NCI-H526 treated with DMSO at 0.1 percent for 48 hours (cell line): ENCODE measurements around the gene CCDC171.

Experiments
- DNase-seq: peaks from one replicate; lab custom pipeline; 2025; lab: John Stamatoyannopoulos, UW

CCDC171 gene

DNA sequence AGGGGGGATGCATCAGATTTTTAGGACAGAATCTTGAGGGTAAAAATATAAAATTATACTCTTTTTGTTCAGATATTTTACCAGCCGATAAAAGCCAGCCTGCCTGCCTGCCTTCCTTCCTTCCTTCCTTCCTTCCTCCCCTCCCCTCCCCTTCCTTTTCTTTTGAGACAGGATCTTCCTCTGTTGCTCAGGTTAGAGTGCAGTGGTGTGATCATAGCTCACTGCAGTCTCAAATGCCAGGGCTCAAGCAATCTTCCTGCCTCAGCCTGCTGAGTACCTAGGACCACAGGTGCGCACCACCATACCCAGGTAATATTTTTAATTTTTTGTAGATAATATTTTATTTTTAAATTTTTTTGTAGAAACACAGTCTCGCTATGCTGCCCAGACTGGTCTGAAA lies 330.0 kb downstream of the CCDC171 start:
- DNase-seq = no peak

DNA sequence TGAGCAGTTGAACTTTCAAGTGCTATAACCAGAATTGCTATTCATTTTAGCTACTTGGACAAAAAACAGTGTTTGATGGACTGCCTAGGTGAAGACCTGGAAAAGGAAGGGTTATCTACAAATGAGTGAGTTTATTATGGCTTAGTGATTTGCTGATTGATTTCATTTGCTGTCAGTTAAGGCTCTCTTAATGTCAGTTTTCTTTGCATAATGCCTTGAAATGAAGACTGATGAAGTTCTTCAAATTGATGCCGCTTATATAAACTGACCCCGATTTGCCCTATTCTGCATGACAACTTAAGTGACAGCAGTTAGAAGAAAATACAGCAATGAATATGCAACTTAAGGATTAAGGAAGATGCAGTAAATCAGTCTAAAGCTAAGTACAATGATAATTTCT lies 332.6 kb downstream of the CCDC171 start:
- no peak for DNase-seq

DNA sequence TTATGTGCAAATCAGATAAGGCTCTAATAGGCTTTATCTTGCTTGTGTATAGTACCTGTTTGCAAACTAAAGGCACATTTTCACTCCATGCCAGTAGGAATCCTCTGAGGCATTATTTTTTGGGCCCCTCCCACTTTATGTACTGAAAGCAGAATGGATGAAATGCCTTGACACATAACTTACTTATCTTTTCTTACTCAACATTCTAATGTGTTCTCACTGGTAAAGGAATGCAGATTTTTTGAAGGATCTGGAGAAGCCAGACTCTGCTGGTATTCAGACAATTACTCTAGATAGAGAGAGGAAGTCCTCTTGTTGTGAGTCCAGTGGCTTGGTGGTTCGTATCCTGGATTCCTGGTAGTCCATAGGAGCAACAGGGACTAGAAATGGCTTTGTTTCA lies 336.7 kb downstream of the CCDC171 start:
- no peak for DNase-seq

DNA sequence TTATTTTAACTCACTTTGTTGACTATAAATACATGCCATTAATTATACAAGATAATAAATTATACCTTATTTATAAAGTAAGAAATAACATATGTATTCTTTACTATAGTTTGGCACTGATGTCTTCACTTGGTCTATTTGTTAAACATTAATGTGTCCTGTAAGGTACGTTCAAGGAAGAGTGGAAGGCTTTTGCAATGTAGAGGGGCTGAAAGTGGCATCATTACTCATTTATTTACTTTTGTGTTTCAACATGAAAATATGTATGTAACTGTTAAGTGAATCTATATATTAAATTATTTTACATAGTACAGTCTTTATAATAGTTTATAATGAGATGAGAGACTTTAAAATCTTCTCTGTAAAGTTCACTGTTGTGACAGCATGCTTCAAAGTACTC lies 348.7 kb downstream of the CCDC171 start:
- DNase-seq = no peak

DNA sequence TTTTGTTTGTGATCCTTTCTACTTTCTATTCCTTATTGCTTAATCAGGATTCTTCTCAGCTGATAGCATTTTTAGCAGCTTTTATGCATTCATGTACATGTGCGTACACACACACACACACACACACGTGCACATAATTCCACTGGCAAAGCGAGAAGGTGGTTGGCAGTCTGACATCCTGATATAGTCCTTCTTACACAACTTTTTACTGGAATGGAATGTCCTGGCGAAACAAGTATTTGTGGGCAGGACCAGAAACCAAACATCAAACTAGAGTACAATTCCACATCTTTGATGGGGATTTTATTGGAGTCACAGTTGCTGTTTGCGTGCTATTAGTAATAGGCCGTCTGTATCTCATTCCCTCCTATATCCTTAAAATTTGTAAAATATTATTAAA lies 356.5 kb downstream of the CCDC171 start:
- DNase-seq = no peak

DNA sequence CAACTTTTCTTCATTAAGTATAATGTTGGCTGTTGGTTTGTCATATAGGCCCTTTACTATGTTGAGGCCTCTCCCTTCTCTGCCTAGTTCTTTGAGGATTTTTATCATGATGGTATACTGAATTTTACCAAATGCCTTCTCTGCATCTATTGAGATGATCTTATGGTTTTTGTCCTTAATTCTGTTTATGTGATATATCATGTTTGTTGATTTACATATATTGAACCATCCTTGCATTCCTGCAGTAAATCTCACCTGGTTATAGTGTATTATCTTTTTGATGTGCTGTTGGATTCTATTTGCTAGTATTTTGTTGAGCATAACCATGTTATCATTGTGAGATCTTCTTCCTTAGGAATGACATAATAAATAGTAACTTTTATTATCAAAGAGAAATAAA lies 362.9 kb downstream of the CCDC171 start:
- no peak for DNase-seq

DNA sequence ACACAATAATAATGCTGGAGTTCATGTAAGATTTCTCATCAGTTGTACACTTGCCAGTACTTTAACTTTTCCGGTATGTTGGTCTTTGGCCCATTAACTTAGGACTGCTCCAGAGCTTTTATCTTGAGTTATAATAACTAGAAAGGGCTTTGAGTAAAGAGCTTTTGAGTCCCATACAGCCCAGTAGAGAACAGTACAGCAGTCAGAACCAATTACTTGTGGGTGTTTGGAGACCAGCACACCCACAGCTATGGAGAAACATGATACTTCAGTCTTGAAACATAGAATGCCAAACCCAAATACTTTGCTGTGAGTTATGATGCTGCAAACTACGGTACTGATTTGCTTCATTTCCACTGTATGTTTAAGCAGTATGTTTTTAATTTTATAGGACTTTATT lies 374.3 kb downstream of the CCDC171 start:
- no peak for DNase-seq

GRCh38 chr9:15935661-15936305 lies 382.9 kb downstream of the CCDC171 start:
- no peak for DNase-seq

- DNase-seq = no peak
Measured at GRCh38 chr9:15936306-15936921, 383.6 kb downstream of the CCDC171 start.

DNA sequence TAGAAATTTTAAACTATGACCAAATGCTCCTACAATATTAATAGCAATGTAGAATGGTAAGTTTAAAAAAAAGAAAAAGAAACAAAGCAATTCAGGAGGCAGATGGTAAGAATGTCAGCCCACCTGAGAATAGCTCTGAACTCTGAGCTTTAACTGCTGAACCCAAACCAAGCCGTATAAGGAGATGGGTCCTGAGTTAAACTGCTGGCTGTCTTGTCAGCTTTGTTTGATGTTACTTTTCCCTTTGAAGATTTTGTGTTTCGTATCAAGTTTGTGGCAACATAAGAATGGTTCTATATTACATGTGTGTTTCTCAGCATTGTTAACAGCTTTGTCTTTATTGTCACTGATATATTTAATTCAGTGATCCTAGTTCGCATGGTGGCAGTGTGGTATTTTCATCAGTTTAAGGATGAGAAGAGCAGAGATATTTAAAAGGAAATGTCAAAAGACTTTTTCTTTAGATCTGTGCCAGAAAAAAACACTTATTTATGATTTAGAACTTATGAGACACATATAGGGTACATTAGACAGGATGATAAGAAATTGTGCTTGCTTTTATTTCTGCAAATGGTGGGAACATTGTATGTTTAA lies 390.1 kb downstream of the CCDC171 start:
- no peak for DNase-seq

GRCh38 chr9:15944341-15944740 lies 391.5 kb downstream of the CCDC171 start:
- DNase-seq = no peak

DNA sequence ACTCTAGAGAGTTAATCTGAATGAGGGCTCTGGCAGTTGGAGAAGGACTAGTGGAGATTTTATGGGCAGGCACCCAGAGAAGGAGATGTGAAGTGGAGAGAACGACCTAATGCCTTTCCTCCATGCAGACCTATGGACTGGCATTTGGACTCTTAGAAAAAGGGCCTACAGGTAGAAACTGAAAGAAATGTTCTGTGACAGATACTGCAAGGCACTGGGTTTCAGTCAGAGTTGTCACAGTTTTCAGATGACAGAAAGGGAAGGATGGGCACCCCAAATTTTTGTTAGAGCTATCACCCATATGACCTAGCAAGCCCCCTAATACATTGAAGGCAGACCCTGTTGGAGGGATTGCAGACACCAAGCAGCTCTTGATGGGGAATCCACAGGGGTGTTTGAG lies 406.8 kb downstream of the CCDC171 start:
- no peak for DNase-seq

- DNase-seq = no peak
Measured at GRCh38 chr9:15961217-15961616, 408.4 kb downstream of the CCDC171 start.

DNA sequence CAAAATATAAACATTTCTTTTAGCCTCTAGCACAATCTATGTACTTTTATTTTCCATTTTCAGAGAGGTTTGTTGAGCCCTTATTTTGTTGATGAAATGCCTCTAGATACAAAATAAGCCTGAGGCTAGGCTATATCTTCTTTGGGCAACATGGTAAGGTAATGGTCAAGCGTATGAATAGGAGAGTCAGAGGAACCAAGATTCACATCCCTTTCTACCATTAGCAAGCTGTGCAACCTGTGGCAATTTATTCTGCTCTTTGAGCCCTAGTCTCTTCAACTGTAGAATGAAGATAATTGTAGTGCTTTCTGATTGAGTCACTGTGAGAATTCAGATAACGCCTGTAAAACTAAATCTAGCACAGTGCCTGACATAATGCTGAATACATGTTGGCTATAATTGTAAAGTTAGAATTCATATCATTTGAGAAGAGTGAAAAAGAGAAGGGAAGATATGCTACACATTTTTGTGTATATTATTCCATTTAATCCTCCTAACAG lies 412.5 kb downstream of the CCDC171 start:
- DNase-seq = no peak

DNA sequence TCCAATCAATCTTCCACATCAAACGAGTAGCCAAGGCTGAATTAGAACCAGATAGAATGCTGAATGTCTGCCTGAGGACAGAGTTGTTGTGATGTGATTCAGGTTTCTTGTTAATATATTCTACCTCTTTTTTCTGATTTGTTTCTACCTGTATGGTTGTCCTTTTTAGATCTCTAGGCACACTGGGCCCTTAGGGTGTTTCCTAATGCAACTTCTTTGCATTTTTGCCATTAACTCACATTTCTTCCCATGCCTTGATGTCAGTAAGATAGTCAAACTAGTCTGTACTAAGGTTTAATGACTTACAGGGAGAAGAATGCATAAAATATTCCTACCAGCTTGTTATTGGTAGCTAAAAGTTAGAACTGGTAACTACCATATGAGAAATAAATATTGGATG lies 413.6 kb downstream of the CCDC171 start:
- no peak for DNase-seq

DNA sequence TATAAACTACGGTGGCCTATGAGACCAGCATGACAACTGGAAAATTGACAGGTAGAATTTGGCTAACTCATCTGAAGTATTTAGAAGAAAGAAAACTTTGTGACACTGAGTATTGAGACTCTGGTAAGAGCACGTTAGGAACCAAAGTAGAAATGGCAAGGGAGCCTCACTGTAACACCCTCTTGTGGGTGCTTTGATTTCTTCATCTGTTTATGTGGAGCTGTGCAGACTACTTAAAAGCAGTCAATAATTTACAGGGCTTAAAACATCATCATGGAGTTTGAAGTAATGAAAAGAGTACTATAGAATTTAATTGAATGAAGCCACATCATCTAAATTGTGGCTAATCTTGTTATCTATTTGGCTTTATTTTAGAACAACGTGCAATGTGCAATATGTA lies 414.2 kb downstream of the CCDC171 start:
- no peak for DNase-seq

- no peak for DNase-seq
Measured at GRCh38 chr9:15972760-15973159, 419.9 kb downstream of the CCDC171 start.

DNA sequence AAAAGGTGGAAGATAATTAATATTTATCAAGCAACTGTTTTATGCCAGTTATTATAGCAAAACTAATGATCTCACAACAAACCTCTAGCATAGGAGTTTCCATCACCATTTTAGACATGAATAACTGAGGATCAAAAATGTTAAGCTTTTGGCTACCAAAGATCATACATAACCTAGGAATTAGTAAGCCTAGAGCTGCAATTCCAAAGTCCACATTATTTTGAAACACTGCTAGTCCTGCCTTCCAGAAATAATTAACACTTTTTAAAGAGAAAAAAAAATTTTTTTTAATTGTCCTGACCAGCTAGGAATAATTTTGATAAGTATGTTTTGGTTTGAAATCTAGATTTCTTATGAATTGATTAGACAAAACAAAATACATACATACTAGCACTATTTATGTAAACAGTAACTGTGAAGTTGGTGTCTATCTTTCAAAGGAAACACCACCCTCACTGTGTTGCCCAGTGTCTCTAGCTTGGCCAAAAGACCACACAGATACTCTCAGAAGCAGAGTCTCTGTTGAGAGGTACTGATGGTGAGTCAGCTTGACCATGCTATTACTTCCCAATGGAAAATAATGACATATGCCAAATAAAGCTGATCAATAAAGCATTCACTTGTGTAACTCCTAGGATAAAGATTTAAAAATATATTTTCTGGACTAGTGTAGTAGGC lies 422.4 kb downstream of the CCDC171 start:
- no peak for DNase-seq

- DNase-seq = peak; percentile 98
Measured at GRCh38 chr9:15977438-15977837, 424.6 kb downstream of the CCDC171 start.

DNA sequence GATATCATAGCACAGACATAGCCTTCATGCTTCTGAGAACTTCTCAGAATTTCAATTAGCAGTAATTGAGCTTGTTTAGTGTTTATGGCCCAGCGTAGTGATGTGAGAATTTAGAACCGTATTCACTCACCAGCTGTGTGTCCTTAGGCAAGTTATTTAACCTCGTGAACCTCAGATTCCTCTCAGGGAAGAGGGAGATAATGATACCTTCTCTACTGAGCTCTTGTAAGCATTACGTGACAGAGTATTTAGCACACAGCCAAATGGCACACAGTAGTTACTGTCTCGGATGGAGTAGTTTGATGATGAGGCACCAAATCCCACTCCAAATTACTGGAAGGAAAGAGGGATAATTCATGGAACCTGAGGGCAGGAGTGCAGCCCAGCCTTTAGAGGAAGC lies 429.3 kb downstream of the CCDC171 start:
- DNase-seq = no peak

- DNase-seq = no peak
Measured at GRCh38 chr9:15999422-16000339, 446.8 kb downstream of the CCDC171 start.

- no peak for DNase-seq
Measured at GRCh38 chr9:16000811-16001210, 448.0 kb downstream of the CCDC171 start.
